ENCODE measurements around the gene CCL24.
"Not testable (repeated sequence)": the region's sequence is repeated elsewhere in the genome, so short reads cannot be mapped to it uniquely, and the experiment has no call there.

The CCL24 gene

DNA sequence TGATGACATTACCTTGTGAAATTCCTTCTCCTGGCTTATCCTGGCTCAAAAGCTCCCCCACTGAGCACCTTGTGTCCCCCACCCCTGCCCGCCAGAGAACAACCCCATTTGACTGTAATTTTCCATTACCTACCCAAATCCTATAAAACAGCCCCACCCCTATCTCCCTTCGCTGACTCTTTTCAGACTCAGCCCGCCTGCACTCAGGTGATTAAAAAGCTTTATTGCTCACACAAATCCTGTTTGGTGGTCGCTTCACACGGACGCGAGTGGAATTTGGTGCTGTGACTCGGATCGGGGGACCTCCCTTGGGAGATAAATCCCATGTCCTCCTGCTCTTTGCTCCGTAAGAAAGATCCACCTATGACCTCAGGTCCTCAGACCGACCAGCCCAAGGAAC lies 34.6 kb downstream of the CCL24 start:
- DNase-seq: not testable (repeated sequence)

GRCh38 chr7:75776295-75776971 lies 37.2 kb downstream of the CCL24 start:
- DNase-seq: no peak

- DNase-seq: not testable (repeated sequence)
Observed at GRCh38 chr7:75773958-75774357, 39.6 kb downstream of the CCL24 start.

DNA sequence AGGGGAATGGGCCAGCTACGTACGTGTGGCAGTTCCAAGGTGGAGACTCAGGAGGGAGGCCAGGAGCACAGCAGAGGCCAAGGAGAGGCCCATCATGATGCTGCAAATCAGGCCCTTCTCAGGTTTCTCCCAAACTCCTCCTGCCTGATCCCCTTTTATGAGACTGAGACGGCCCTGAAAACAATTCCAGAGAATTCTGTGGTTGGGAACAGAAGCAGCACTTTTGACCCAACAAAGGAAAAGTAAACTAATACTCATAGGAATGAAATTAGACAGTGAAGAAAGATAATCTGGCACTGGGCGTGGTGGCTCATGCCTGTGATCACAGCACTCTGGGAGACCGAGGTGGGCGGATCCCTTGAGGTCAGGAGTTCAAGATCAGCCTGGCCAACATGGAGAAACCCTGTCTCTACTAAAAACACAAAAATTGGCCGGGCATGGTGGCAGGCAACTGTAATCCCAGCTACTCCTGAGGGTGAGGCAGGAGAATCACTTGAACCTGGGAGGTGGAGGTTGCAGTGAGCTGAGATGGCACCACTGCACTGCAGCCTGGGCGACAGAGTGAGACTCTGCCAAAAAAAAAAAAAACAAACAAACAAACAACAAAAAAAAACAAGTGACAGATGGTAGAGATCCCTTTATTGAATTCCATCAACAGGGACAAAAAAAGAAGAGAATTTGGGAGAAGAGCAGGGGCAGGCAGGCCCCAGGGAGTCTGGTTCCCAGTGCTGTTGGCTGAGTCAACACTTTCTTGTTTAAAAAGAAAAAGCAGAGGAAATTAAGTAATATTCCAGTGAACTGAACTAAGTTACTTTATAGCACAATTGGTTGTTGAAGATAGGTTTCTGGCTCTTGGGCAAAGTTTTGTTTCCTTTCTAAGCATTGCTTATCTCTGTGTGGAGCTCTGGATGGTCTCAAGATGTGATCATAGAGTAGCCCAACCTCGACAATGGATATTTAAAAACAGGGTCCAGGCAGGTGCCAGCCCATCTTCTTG lies 41.2 kb downstream of the CCL24 start, which contains the start of gene CCL26:
CCL26 (minus strand) TSS at position 131 of the 997 bp plus-strand sequence; CDS start at position 96, 35 bp downstream.
- no peak for DNase-seq

GRCh38 chr7:75771224-75771623 lies 42.4 kb downstream of the CCL24 start:
- DNase-seq: no peak

GRCh38 chr7:75762350-75762917 lies 51.2 kb downstream of the CCL24 start:
- peak; percentile 75 for DNase-seq

DNA sequence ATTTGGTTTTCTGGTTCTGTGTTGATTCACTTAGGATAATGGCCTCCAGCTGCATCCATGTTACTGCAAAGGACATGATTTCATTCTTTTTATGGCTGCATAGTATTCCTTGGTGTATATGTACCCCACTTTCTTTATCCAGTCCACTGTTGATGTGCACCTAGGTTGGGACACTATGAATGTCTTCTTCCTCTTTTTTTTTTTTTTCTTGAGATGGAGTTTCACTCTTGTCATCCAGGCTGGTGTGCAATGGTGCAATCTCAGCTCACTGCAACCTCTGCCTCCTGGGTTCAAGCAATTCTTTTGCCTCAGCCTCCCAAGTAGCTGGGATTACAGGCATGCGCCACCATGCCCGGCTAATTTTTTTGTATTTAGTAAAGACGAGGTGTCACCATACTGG lies 51.8 kb downstream of the CCL24 start:
- DNase-seq: not testable (repeated sequence)

Data from NCI-H69 (cell line).